ENCODE measurements around the gene RASA2.

DNA sequence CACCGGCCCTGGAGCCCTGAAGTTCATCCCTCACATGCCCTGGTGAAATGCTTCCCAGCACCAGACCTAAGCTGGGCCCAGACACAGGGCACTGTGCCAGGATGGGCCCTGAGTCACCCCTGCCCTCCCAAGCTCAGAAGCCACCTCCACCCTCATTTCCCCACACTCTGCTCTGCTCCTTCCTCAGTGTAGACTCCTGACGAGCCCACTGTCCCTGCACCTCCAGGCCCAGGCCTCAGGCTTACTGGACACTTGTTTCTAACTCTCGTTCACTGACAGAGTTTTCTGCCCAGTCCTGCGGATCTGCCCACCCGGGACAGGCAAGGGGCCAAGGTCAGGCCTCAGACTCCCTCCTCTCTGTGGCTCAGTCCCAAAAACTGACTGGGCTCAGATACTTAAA lies 138.7 kb downstream of the RASA2 start:
- TF ChIP-seq POLR2AphosphoS5 (IDR thresholded peaks at IDR 0.05; ENCODE audit: low read depth, low read length) (no peak), TAF1 (IDR thresholded peaks at IDR 0.05; ENCODE audit: low read depth, low read length) (no peak), POLR2A (IDR thresholded peaks at IDR 0.05; ENCODE audit: low read depth, low read length) (no peak)
